Fibroblast of skin of left biceps (primary cell): Measurements from ENCODE around the gene KLK2.

ENCODE experiments used
- DNase-seq, 2 experiments: peaks; one replicate each; pipeline ENCODE4 v3.0.0-alpha.2; 2013; ENCODE audit warnings: low read depth in 2 of 2

Gene KLK2

GRCh38 chr19:50850738-50851137, 22.5 kb upstream of the KLK2 start:
- no peak for DNase-seq

- no peak for DNase-seq
Measured at GRCh38 chr19:50851620-50852019, 21.6 kb upstream of the KLK2 start.

- no peak for DNase-seq
Measured at GRCh38 chr19:50854636-50855410, 18.4 kb upstream of the KLK2 start, which contains the start of gene KLK3. KLK3 (plus strand) TSS chr19:50854915; CDS start chr19:50854956, 41 bp downstream.

- no peak for DNase-seq
Measured at GRCh38 chr19:50857366-50857765, 15.9 kb upstream of the KLK2 start.

- no peak for DNase-seq
Measured at GRCh38 chr19:50858886-50859285, 14.4 kb upstream of the KLK2 start.

GRCh38 chr19:50859849-50860248, 13.4 kb upstream of the KLK2 start:
- DNase-seq = no peak

GRCh38 chr19:50861010-50861409, 12.2 kb upstream of the KLK2 start:
- no peak for DNase-seq

GRCh38 chr19:50861496-50862286, 11.5 kb upstream of the KLK2 start:
- DNase-seq = no peak

- no peak for DNase-seq
Measured at GRCh38 chr19:50869479-50869878, 3.8 kb upstream of the KLK2 start.

GRCh38 chr19:50870417-50871089, 2.7 kb upstream of the KLK2 start:
- DNase-seq = no peak

- no peak for DNase-seq
Measured at GRCh38 chr19:50874211-50874610, 972 bp downstream of the KLK2 start.

GRCh38 chr19:50875795-50876422, 2.7 kb downstream of the KLK2 start:
- no peak for DNase-seq

- no peak for DNase-seq
Measured at GRCh38 chr19:50876456-50876855, 3.2 kb downstream of the KLK2 start.

- DNase-seq = no peak
Measured at GRCh38 chr19:50877338-50877737, 4.1 kb downstream of the KLK2 start.

GRCh38 chr19:50878851-50879250, 5.6 kb downstream of the KLK2 start:
- DNase-seq = no peak

GRCh38 chr19:50880241-50880640, 7.0 kb downstream of the KLK2 start:
- DNase-seq = no peak

- DNase-seq = no peak
Measured at GRCh38 chr19:50882188-50882587, 8.9 kb downstream of the KLK2 start.

- DNase-seq = no peak
Measured at GRCh38 chr19:50889638-50890037, 16.4 kb downstream of the KLK2 start.

GRCh38 chr19:50890422-50891252, 17.4 kb downstream of the KLK2 start:
- no peak for DNase-seq

GRCh38 chr19:50891253-50891625, 18.0 kb downstream of the KLK2 start:
- no peak for DNase-seq

- no peak for DNase-seq
Measured at GRCh38 chr19:50893047-50893736, 20.0 kb downstream of the KLK2 start.
